ENCODE measurements around the gene LRRFIP1.

The LRRFIP1 gene

GRCh38 chr2:237642038-237642734 lies 14.8 kb downstream of the LRRFIP1 start:
- DNase-seq: no peak

DNA sequence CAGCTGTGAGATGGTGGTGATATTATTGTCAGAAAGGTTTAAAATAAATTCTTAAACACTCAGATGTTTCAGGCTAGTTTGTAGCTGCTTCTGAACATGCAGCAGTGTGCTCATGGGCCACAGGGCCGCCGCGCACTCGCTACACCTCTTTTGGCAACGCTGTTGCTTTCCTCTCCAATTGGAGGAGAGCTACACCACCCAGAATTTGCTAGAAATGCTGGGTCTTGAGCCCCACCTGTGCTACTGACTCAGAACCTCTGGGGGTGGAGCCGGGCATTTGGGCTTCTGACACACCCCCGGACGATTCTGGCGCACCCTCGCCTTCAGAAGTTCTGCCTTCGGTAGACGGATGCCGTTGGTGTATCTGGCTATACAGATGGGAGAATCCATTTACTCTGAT lies 15.7 kb downstream of the LRRFIP1 start:
- DNase-seq: no peak

GRCh38 chr2:237643582-237644380 lies 16.4 kb downstream of the LRRFIP1 start:
- DNase-seq: no peak

DNA sequence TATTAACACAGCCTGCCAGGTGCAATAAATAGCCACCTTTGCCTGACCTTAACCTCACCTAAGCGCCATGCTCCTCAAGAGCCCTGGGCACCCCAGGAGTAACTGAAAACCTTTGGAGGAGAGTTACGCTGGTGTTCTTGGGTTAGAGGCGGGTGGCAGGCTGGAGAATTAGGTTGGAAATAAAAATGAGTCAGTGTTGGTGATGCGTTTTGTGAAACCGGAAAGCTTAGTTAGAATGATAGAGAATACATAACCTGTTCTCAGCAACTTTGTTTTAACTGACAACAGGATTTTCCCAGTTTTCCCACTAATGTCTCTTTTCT lies 17.0 kb downstream of the LRRFIP1 start:
- no peak for DNase-seq

GRCh38 chr2:237645261-237645660 lies 17.9 kb downstream of the LRRFIP1 start:
- no peak for DNase-seq

DNA sequence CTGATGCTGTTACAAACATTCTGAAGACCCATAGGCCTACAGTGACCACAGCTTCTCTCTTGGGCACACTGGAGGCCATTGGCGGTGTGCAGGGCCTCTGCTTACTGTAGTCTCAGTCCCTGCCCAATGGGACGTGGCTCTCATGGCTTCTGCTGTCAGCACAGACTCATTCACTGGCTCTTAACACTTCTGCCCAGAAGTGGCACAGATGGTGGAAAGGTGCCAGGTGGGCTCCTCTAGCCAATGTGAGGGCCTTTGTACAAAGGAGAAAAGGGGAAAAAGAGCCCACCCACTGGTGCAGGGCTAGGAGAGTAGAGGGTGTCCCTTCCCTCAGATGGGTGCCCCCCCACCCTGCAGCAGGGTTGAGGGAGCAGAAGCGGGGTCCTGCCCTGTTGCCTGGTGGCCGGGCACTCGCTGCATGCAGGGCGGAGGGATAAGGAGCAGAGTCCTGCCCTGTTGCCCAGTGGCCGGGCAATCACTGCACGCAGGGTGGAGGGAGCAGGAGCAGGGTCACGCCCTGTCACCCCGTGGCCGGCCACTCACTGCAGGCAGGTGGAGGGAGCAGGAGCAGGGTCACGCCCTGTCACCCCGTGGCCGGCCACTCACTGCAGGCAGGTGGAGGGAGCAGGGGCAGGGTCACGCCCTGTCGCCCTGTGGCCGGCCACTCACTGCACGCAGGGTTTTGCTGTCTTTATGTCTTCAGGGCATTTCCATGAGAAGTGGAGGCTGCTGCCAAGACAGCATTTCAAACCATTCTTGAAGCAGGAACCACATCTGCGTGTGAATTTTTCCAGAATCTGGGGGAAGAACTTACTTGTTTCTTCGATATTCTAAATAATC lies 20.0 kb downstream of the LRRFIP1 start:
- no peak for DNase-seq

- no peak for DNase-seq
Observed at GRCh38 chr2:237648016-237648381, 20.6 kb downstream of the LRRFIP1 start.

GRCh38 chr2:237649541-237650454 lies 22.4 kb downstream of the LRRFIP1 start:
- DNase-seq: no peak

GRCh38 chr2:237650455-237650850 lies 23.1 kb downstream of the LRRFIP1 start:
- DNase-seq: no peak

DNA sequence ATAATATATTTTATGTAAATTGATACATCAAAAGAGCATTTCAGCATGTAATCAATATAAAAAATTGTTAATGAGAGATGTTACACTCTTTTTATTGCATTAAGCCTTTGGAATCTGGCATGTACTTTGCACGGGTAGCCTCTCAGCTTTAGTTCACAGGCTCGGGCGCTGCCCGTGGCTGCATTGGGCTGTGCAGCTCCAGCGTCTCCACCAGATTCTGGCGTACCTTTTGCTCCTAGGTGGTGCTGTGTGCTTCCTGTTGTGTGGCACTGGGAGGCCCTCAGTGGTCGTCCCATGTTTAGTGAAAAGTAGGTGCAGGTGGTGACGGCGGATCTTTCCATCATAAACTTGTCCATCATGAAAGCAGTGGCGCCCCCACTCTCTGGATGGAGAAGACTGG lies 24.4 kb downstream of the LRRFIP1 start:
- no peak for DNase-seq

GRCh38 chr2:237652181-237652580 lies 24.8 kb downstream of the LRRFIP1 start:
- no peak for DNase-seq

DNA sequence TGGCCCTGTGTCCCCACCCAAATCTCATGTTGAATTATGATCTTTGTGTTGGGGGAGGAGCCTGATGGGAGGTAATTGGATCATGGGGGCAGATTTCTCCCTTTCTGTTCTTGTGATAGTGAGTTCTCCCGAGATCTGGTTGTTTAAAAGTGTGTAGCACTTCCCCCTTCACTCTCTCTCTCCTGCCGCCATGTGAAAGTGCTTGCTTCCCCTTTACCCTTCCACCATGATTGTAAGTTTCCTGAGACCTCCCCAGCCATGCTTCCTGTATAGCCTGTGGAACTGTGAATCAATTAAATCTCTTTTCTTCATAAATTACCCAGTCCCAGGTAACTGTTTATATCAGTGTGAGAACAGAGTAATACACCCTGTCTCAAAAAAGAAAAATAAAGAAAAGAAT lies 25.5 kb downstream of the LRRFIP1 start:
- DNase-seq: no peak

- no peak for DNase-seq
Observed at GRCh38 chr2:237653776-237654558, 26.6 kb downstream of the LRRFIP1 start.

GRCh38 chr2:237657063-237657462 lies 29.7 kb downstream of the LRRFIP1 start:
- DNase-seq: no peak

GRCh38 chr2:237660381-237660900 lies 33.1 kb downstream of the LRRFIP1 start:
- no peak for DNase-seq

DNA sequence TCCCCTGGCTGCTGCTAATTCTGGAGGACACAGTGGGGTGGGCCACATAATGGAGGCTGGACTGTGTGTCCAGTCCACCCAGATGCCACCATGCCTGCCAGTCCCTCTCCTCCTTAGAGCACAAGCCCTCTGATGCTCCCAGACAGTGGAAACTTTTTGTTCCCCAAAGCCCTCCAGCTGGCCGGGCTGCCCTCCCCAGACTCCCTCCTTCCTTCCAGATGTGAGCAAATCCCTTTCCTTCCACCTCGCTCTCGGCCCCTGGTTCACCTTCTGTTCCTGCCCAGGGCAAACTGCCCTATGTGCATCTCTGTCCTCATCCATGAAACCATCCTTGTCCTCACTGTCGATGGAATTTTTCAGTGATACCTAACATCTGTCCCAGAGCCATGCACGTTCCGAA lies 33.9 kb downstream of the LRRFIP1 start:
- DNase-seq: no peak

- no peak for DNase-seq
Observed at GRCh38 chr2:237661799-237662328, 34.5 kb downstream of the LRRFIP1 start.

- DNase-seq: peak; percentile 65
Observed at GRCh38 chr2:237662671-237663093, 35.3 kb downstream of the LRRFIP1 start.

- DNase-seq: no peak
Observed at GRCh38 chr2:237663517-237664110, 36.2 kb downstream of the LRRFIP1 start.

DNA sequence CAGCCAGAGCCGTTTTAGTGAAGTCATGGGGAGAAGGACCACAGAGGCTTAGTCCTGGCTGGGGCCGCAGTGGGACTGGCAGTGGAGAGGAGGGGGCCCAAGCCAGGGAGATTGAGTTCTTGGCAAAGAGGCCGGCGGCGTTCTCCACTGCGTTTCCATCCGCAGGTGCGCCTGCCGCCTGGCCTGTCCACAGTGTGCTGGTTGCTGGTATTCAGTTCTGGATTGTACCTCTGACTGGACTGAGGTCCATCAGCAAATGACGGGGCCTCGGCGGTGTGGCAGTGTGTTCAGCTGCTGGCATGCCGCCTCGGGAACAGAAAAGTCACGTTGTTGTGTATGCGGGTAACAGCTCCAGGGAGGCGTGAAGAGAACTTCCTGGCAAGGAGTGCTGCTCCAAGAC lies 36.8 kb downstream of the LRRFIP1 start:
- DNase-seq: no peak

GRCh38 chr2:237665713-237666143 lies 38.3 kb downstream of the LRRFIP1 start:
- no peak for DNase-seq
